GM21786 (cell line): ENCODE measurements around the gene C12orf56.
A peak's percentile ranks its signal among the peaks of the same experiment; 100 is the strongest.
"Not testable (repeated sequence)": the region's sequence is repeated elsewhere in the genome, so short reads cannot be mapped to it uniquely, and the experiment has no call there.

Experiments used
- ATAC-seq: cut with Tn5 transposase; IDR thresholded peaks from one replicate; pipeline ENCODE4 v1.9.1; 2021; ENCODE audit not compliant: unreplicated experiment

C12orf56 gene

GRCh38 chr12:64240781-64241180 is 149.8 kb downstream of the C12orf56 start:
- ATAC-seq: no peak

- ATAC-seq: no peak
These were observed 153.2 kb downstream of the C12orf56 start for GRCh38 chr12:64237382-64237781.

DNA sequence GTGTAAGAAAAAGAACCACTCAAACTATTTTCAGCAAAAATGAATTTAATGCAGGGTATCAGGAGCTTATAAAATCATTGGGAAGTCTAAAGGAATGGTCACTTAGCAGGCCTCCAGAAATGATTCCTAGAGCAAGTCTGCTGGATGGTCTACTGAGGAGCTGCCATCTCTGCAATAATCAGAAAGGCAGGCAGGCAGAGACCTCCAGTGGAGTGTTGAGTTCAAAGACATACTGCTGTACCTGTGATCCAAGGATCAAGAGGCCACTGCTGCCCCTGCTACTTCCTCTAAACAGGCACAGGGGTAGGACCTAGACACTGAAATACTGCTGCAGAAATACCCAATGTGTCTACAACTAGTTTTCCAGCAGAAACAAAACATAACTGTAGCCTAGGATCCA is 154.0 kb downstream of the C12orf56 start:
- ATAC-seq: no peak

DNA sequence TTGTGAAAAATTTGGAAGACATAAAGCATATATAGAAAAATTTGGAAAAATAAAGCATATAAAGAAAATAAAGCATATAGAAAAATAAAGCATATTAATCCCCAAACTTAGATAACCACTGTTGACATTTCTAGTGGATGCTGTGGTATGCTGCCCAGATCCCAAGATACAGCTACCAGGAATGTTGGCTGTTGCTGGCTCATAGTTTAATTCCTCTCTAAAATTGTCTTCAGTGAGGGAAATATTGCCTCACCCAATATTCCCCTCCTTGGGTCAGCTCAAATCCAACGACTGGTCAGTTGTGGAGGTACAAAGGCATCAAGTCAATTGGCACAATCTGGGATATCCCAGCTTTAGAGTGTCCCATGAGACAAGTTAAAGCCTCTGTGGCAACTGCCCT is 158.4 kb downstream of the C12orf56 start:
- ATAC-seq: no peak

DNA sequence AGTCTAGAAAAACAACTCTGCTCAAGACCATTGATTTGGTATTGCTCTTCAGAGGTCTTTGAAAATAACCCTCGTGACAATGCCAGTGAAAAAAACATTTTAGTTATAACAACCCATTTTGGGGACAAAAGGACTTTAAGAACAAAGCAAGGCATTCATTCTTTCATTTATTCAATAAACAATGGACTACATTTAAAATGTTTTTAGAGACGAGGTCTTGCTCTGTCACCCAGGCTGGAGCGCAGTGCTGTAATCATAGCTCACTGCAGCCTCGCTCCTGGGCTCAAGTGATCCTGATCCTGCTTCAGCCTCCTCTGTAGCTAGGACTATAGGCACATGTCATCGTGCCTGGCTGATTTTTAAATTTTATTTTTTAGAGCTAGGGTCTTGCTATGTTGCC is 160.8 kb downstream of the C12orf56 start:
- ATAC-seq: no peak

DNA sequence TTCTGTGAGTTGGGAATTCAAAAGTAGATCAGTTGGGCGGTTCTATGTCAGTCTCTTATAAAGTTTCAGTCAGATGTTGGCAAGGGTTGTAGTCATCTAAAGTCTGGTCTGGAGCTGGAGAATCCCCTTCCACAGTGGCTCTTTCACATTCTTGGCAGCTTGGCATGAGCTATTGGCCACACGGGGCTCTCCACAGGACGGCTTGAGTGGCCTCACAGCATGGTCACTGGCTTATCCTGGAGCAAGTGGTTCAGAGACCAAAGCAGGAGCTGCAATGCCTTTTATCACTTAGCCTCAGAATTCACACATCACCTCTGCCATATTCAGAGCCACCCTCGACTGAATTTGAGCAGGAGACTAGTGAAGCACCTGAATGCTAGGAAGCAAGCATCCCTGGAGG is 161.3 kb downstream of the C12orf56 start:
- no peak for ATAC-seq

DNA sequence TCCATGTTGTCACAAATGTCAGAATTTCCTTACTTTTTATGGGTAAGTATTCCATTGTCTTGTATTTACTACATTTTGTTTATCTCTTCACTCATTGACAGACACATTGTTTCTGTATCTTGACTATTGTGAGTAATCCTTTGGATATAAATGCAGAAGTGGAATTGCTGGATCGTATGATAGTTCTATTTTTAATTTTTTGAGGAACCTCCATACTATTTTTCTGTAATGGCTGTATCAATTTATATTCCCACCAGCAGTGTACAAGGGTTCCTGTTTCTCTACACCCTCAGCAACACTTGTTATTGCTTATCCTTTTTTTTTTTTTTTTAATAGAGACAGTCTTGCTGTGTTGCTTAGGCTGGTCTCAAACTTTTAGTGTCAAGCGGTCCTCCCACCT is 164.9 kb downstream of the C12orf56 start:
- ATAC-seq: no peak

DNA sequence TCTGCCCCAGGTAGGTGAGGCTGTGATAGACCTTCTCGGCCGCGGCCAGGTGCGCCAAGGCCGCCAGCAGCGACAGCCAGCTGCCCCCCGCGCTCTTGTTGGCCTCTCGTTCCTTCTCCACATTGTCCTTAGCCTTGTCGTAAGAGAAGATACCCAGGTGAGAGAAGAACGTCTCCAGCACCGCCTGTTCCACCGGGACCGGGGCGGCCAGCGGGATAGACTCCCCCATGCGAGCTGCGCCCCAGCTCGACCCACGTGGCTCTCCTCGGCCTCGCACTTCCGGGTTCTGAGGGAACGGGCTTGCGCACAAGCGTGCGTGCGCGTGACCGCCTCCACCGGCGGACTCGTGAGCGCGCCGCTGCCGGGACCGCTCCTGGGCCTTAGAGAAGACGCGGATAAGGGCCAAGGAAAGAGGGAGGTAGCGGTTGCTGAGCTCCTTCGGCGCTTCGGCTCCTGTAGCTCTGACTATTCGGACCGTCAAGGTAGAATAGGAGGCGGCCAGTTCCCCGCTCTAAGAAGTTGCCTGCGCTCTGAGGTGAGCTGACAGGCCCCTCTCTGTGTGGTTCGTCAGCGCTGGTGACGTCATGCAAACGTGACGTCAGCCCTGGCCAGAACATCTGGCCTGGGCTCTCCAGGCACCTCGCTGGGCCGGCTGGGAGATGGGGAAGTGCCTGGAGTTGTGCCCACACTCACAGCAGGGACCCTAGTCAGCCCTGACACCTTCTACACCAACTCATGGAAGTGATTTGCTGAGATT is 168.4 kb downstream of the C12orf56 start, which contains the start of gene KICS2:
Gene KICS2, minus strand, starts transcription at position 288 of the 757 bp plus-strand sequence. Its CDS starts 59 bp downstream, at position 229.
- ATAC-seq: peak; percentile 94

- peak; percentile 26 for ATAC-seq
These were observed 168.9 kb downstream of the C12orf56 start for GRCh38 chr12:64221651-64222008.

- no peak for ATAC-seq
These were observed 170.5 kb downstream of the C12orf56 start for GRCh38 chr12:64220046-64220445.

DNA sequence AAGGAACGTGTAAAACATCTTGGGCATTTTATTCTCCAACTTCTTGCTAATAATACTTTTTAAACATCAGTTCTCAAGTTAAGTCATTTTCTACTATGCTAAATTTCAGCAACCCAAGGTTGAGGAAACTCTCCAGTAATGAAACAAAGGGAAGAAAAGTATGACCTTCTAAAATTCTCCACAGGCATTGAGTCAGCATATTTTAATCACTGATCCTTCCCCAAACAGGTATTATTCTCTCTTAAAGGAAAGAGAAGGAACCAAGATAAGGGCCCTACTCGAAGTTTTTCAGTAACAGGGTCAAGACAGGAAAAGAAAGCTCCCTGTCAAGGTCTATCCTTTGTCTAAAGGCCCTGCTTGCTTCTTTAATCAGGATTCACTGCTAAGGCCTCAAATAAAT is 171.4 kb downstream of the C12orf56 start:
- no peak for ATAC-seq

- ATAC-seq: no peak
These were observed 172.0 kb downstream of the C12orf56 start for GRCh38 chr12:64218597-64218996.

GRCh38 chr12:64217643-64218042 is 172.9 kb downstream of the C12orf56 start:
- not testable (repeated sequence) for ATAC-seq

- no peak for ATAC-seq
These were observed 174.3 kb downstream of the C12orf56 start for GRCh38 chr12:64216239-64216638.
